Smooth muscle cell (in vitro differentiated cells): Measurements from ENCODE around the gene TIMM50. TPM values are rescaled to one million over a fixed set of nuclear protein-coding genes. Genes with fewer than 3 reads are reported as not detected.

Experiments
- DNase-seq: peaks from one replicate; lab custom pipeline; 2025; ENCODE audit not compliant: unreplicated experiment; lab: John Stamatoyannopoulos, UW
- H2AFZ ChIP-seq: fragments of 200-600 bp; sonication (generic); 2 replicates; pipeline ENCODE4 v1.6.0; 2016; ENCODE audit warnings: antibody characterized with exemption, low read depth, mild to moderate bottlenecking
- H3F3A ChIP-seq: fragments of 200-600 bp; sonication (generic); 2 replicates; pipeline ENCODE4 v1.6.0; 2017; ENCODE audit warnings: antibody characterized with exemption, low read depth
- H3K27ac ChIP-seq: fragments of 200-600 bp; sonication (generic); 2 replicates; pipeline ENCODE4 v1.5.1; 2016; ENCODE audit warnings: low read depth, mild to moderate bottlenecking
- H3K27me3 ChIP-seq: fragments of 200-600 bp; sonication (generic); 2 replicates; pipeline ENCODE4 v1.6.1; 2016; ENCODE audit warnings: low read depth, mild to moderate bottlenecking
- H3K36me3 ChIP-seq: fragments of 200-600 bp; sonication (generic); 2 replicates; pipeline ENCODE4 v1.5.1; 2016; ENCODE audit warnings: low read depth
- H3K4me1 ChIP-seq: fragments of 200-600 bp; sonication (generic); 2 replicates; pipeline ENCODE4 v1.5.1; 2016; ENCODE audit warnings: low read depth
- H3K4me2 ChIP-seq: fragments of 200-600 bp; sonication (generic); 2 replicates; pipeline ENCODE4 v1.6.0; 2016; ENCODE audit warnings: mild to moderate bottlenecking
- H3K4me3 ChIP-seq: fragments of 200-600 bp; sonication (generic); 2 replicates; pipeline ENCODE4 v1.5.1; 2016; ENCODE audit warnings: mild to moderate bottlenecking
- H3K79me2 ChIP-seq: fragments of 200-600 bp; sonication (generic); 2 replicates; pipeline ENCODE4 v1.6.0; 2016; ENCODE audit warnings: low read depth, mild to moderate bottlenecking
- H3K9ac ChIP-seq: fragments of 200-600 bp; sonication (generic); 2 replicates; pipeline ENCODE4 v1.6.0; 2016; ENCODE audit warnings: low read depth
- H3K9me3 ChIP-seq: fragments of 200-600 bp; sonication (generic); replicated peaks from 2 replicates; pipeline ENCODE4 v1.5.1; 2016; ENCODE audit warnings: low read depth
- H4K20me1 ChIP-seq: fragments of 200-600 bp; sonication (generic); 2 replicates; pipeline ENCODE4 v1.6.0; 2016; ENCODE audit warnings: low read depth
- CTCF ChIP-seq: fragments of 200-600 bp; sonication (generic); IDR thresholded peaks from 2 replicates; pipeline ENCODE4 v1.5.1; 2017; ENCODE audit warnings: borderline replicate concordance, mild to moderate bottlenecking, antibody characterized with exemption; ENCODE audit not compliant: insufficient read depth, poor library complexity, severe bottlenecking
- WGBS: methylation state at CpG from one replicate; pipeline ENCODE4 v1.1.7; 2016; ENCODE audit warnings: low lambda C conversion rate; 5-methylcytosine and 5-hydroxymethylcytosine counted together
- polyA plus RNA-seq: library from polyadenylated mRNA; unstranded; fragments of >200 nt; fragmentation: Nextera tagmentation; extraction: Ambion mirVana; gene quantifications from 2 replicates; pipeline ENCODE4 v1.2.1, GENCODE V29; 2016
- total RNA-seq: library from RNA; depleted of rRNA; stranded (reverse); fragments of >200 nt; gene quantifications from 2 replicates; pipeline ENCODE4 v1.2.3, GENCODE V29; 2014

Gene TIMM50
- total and polyA plus RNA-seq, 2 experiments from 2014 or later, result 66.1 to 108 TPM

- no peak overlapping the region for H3K4me3 ChIP-seq
- no peaks in the 10 kb centered on the region for H3K4me1 ChIP-seq
- no peaks in the 10 kb centered on the region for H3K79me2 ChIP-seq
- no peak for TF ChIP-seq CTCF
- H3F3A ChIP-seq, result no peaks in the 10 kb centered on the region
- no peak for DNase-seq
- H3K9ac ChIP-seq, result no peak overlapping the region
- no peaks in the 10 kb centered on the region for H4K20me1 ChIP-seq
- H3K4me2 ChIP-seq, result no peak overlapping the region
- peaks cover 42% of the 10 kb centered on the region for H3K27me3 ChIP-seq
- no peak overlapping the region for H2AFZ ChIP-seq
- H3K27ac ChIP-seq, result no peak overlapping the region
- no peaks in the 10 kb centered on the region for H3K9me3 ChIP-seq
- 63% methylated on average over 9 of the region's 9 CpGs for WGBS
- no peaks in the 10 kb centered on the region for H3K36me3 ChIP-seq
These were observed 38.3 kb downstream of the TIMM50 start for GRCh38 chr19:39518975-39519374.

GRCh38 chr19:39520541-39521484 is 40.2 kb downstream of the TIMM50 start:
- no peaks in the 10 kb centered on the region for H3K36me3 ChIP-seq
- H3K79me2 ChIP-seq, result no peaks in the 10 kb centered on the region
- no peak overlapping the region for H2AFZ ChIP-seq
- TF ChIP-seq CTCF, result no peak
- no peaks in the 10 kb centered on the region for H4K20me1 ChIP-seq
- H3K4me1 ChIP-seq, result no peaks in the 10 kb centered on the region
- H3K9ac ChIP-seq, result no peak overlapping the region
- peaks cover 23% of the 10 kb centered on the region for H3K27me3 ChIP-seq
- no peaks in the 10 kb centered on the region for H3F3A ChIP-seq
- no peak overlapping the region for H3K27ac ChIP-seq
- no peak overlapping the region for H3K4me2 ChIP-seq
- WGBS, result 91% methylated on average over 8 of the region's 8 CpGs
- no peak overlapping the region for H3K4me3 ChIP-seq
- H3K9me3 ChIP-seq, result no peaks in the 10 kb centered on the region
- no peak for DNase-seq

GRCh38 chr19:39524495-39524894 is 43.9 kb downstream of the TIMM50 start:
- Histone ChIP-seq H3K4me2 (no peak overlapping the region), H2AFZ (no peak overlapping the region), H3K27me3 (no peaks in the 10 kb centered on the region), H3K4me1 (no peaks in the 10 kb centered on the region), H3F3A (no peaks in the 10 kb centered on the region), H3K27ac (no peak overlapping the region), H3K79me2 (no peaks in the 10 kb centered on the region), H3K9ac (no peak overlapping the region), H3K9me3 (no peaks in the 10 kb centered on the region), H3K4me3 (no peak overlapping the region), H3K36me3 (no peaks in the 10 kb centered on the region), H4K20me1 (no peaks in the 10 kb centered on the region)
- no peak for TF ChIP-seq CTCF
- 87% methylated on average over 8 of the region's 8 CpGs for WGBS
- no peak for DNase-seq
